HG03064 (cell line): ENCODE data around the gene HSPB1.
"Not testable (repeated sequence)": the region's sequence is repeated elsewhere in the genome, so short reads cannot be mapped to it uniquely, and the experiment has no call there.

Experiments
- ATAC-seq: cut with Tn5 transposase; IDR thresholded peaks from one replicate; pipeline ENCODE4 v1.9.1; 2021; ENCODE audit warnings: low read depth; ENCODE audit not compliant: unreplicated experiment

Gene HSPB1

DNA sequence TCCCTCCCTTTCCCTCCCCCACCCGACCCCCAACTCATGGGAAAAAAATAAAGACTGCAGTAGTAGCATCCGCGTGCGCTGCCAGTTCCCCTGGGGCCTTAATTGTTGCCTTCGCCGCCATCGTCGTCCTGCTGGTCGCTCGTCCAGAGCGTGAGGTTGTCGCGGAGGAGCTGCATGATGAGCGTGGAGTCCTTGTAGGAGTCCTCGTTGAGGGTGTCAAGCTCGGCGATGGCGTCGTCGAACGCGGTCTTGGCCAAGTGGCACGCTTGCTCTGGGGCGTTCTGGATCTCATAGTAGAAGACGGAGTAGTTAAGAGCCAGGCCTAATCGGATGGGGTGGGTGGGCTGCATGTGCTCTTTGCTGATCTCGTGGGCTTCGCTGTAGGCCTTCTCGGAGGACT, 27.0 kb downstream of the HSPB1 start:
- ATAC-seq, result no peak

DNA sequence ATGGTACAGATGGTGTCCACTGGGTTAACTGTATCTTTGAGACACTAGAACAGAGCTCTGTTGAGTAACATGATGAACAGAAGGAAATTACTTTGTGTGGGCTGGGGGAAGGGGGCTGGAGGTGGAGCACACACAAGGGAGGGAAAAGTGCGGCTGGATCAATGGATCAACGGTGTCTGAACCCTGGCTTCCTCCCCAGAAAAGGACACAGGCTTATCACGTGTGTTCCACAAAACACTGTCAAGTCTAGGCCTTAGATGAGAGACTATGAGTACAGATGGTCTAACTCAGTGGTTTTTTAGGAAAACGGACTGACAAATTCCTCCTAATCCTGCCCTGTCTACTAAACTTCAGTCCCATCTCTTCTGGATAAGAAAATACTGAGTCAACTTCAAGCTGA, 27.8 kb downstream of the HSPB1 start:
- ATAC-seq, result no peak

DNA sequence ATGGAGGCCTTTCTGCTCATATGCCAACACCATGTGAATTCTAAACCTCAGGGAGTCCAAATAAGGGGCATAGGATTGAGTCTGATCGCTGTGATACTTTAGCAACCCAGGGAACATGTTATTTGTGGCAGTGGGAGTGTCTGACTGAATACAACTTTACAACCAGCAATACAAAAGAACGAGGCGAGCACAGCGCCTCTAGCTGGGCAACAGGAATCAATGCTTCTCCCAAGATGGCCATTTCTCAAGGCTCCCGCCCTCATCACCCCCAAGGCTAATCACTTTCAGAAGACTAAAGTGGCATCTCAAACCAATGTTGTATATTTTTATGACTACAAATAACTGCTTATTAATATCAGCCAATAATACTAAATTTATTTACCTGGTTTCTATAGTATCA, 28.2 kb downstream of the HSPB1 start:
- no peak for ATAC-seq

DNA sequence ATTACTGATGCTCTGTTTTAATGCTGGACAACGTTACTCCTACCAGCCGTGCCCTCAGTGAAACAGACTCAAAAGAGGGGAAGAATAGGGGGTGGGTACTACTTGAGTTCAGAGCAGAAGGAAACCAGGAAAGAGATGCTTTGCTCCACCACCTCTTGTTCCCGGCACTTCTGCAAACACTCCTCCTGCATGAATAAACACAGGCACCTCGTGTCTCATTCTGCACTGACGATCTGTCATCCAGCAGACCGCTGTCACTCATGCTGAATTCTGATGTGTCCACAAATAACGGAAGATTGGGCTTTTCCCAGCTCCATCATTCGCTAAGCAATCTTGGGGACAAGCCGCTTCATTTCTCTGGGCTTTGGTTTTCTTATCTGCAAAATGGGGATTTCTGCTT, 29.6 kb downstream of the HSPB1 start:
- ATAC-seq, result no peak

DNA sequence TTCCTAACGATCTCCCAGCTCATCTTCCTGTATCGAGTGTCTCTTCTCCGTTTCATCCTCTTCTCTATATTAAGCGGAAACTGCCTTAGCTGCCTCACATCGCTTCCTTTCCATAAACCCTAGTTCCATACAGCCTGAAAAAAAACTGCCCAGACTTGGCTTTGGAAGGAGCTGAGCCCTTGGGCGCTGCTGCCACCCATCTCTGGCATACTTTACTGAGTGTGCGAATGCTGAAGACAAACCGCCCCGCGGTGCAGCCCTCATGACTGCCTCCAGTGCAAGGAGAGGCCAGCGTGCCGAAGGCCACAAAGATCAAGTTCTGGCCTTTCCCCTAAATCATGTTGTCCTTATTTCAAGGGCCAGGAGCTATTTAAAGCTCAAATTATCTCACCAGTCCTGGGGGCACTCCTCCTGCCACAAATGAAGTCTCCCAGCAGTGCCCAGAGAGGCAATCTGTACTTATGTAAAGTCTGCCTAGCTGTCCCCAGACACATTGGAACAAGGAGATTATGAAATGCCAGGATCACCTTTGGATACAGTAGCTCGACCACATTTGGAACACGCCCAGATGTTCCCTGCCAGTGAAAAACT, 31.1 kb downstream of the HSPB1 start:
- no peak for ATAC-seq

DNA sequence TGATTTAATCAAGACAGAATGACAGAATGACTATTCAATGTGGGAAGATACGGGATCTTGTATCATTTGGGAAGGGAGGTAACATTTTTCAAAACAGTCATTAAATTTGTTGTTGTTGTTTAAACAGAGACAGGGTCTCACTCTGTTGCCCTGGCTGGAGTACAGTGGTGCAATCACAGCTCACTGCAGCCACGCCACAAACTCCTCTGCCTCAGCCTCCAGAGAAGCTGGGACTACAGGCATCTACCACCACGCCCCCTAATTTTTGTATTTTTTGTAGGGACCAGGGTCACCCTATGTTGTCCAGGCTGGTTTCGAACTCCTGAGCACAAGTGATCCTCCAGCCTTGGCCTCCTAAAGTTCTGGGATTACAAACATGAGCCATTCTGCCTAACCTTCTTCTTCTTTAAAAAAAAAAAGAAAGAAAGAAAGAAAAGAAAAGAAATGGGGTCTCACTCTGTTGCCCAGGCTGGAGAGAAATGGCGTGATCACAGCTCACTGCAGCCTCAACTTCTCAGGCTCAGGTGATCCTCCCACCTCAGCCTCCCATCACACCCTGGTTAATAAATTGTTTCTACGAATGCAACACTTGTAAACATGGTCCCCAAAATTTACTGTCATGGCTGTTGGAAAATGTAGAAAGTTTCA, 32.0 kb downstream of the HSPB1 start:
- ATAC-seq, result no peak

DNA sequence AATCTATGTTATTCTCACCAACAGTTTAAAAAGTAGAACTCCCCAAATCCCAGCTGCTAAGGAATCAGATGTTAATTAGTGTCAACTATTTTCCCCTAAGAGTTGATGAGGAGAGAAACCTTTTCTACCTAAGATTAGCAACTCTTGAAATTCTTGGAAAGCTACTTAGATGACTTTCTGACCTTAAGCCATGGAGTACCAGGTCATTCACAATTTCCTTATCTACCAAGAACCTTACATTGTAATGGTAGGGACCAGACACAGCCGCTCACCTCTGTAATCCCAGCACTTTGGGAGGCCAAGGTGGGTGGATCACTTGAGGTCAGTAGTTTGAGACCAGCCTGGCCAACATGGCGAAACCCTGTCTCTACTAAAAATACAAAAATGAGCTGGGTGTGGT, 32.9 kb downstream of the HSPB1 start:
- ATAC-seq, result not testable (repeated sequence)

DNA sequence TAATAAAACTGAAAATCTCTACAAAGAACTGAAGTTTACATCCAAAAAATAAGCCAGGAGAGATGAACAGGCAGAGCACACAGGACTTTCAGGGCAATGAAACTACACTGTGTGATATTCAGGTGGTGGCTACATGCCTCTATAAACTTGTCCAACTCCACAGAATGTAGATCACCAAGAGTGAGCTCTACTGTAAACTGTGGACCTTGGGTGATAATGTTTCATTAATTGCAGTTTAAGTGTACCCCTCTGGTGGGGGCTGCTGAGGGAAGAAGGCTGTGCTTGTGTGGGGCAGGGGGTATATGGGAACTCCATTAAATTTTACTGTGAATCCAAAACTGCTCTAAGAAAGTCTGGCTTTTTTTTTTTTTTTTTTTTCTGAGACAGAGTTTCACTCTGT, 33.6 kb downstream of the HSPB1 start:
- ATAC-seq, result no peak

DNA sequence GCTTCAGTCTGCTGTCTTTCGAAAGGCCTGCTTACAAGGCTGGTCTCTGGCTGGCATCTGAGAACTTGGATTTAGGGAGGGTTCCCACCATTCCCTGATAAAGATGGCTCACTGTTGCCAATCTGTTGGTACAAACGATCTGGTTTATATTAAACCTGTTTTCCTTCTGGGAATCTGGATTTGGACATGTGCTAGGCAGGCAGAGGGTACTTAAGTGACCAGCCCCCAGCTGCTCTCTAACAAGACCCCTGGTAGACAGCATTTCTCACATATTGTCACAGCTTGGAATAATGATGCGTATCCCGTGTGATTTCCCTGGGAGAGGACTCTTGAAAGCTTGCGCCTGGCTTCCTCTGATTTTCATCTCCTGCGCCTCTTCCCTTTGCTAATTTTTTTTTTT, 34.7 kb downstream of the HSPB1 start:
- no peak for ATAC-seq

DNA sequence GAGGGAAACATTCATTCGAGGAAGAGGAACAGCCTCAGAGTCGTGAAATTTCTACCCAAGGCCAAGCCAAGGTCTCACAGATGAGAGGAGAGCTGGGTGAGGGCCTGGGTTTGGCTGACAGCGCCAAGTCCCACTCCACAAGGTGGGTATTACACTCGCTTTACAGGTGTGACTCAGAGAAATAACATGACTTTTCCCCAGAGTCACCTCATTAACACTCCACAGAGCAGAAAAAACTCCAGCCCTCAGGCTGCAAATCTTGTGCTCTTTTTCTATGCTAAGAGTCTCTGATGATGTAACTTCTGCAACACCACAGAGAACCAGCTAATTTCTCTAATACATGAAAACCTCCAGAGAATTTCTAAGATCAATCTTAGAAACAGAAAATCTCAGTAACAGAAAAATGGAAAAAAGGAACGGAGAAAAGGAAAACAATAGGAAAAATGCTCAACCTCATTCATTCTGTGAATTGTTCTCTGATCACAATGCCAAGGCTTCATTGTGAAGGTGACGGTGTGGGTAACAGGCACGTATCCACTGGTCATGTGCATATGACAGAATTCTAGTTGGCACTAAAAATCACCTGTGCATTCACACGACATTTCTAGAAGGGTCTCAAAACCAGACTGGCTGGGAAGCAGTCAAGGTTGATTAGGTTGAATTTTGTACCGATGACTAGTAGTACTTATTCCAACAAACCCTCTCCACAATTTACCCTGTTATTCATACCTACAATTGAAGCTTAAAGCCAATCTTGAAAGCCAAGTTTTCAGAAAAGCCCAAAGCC, 36.0 kb downstream of the HSPB1 start:
- ATAC-seq, result no peak

DNA sequence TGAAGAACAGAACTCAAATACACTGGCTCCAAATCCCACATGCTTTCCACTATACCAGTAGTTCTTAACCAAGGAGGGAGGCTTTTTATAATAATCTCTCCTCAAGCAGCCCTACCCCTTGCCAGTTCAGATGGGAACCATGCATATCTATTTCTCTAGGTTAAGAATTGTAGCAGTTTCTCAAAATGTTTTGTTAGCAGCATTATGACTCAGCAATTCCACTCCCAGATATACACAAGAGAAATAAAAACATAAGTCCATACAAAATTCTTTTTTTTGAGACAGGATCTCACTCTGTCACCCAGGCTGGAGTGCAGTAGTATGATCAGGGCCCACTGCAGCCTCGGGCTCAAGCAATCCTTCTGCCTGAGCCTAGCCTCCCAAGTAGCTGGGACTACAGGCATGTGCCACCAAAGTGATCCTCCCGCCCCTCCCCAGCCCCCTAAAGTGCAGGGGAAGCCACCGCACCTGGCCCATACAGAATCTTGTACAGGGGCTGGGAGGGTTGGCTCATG, 38.2 kb downstream of the HSPB1 start:
- no peak for ATAC-seq

DNA sequence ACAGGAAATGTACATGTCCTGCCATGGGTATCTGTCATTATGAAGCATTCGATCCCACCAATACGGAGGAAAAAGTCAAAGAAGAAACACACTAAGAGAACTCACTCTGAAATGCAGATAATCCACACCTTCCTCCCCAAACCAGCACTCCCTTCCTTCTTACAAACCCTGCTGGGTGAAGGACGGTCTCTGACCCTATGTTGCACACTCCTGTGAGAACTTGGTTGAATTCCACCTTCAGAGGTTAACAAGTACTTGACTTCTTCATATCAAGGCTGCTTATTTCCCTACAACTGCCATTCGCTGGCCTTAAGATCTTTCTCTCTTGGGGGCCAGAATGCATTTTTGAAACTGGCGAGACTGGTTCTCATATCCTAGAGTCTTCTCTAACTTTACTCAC, 39.7 kb downstream of the HSPB1 start:
- ATAC-seq, result no peak

DNA sequence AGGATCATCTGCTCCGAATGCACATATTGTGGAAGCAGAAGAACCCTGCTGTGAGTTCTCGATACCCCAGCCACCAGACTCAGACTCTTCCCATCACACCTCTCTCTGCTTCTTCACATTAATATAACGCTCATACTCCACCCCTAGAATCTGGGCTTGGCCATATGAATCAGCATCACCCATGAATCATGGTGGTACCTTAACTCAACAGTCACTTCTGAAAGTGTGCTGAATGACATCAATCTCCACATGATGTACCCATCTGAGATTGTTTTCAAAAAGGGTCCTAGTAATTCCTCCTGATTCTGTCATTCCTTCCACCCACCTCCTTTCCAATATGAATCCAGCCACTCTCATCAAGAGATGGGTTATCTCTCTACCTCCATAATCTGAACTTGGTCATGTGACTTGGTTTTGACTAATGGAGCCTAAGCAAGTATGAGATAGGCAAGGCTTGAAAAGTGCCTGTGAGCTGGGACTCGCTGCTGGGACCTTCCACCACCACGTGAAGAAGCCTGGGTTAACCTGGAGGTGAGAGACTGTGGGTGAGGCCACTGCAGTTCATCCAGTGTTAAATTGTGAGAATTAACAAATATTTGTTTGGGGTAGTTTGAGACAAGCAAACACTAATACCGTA, 40.9 kb downstream of the HSPB1 start:
- no peak for ATAC-seq

DNA sequence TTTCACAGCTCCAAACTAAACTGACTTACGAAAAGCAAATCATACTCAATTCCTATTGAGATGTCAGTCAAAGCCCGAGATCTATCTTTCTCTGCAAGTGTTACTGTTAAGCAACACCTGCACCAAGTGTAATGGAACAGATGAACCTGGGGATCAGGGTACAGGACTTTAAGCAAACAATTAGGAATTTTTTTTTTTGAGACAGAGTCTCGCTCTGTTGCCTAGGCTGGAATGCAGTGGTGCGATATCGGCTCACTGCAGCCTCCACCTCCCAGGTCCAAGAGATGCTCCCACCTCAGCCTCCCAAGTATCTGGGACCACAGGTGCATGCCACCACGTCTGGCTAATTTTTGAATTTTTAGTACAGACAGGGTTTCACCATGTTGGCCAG, 41.5 kb downstream of the HSPB1 start:
- no peak for ATAC-seq

DNA sequence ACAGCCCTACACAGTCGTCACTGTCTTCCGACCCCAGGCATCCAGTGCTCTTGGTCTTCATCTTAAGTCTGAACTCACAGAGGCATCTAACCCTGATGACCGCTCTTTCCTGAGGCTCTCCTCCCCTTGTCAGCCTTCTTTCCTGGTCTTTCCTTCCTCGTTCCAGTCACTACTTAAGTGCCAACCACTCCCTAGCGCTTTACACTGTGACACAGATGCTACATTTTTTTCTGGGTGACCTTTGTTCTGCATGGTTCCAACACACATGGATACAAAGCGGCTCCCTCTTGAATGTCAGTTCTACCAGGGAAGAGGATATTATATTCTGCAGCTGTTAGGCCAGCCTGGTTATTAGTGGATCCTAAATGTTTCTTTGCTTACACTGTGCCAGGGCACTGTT, 43.6 kb downstream of the HSPB1 start:
- ATAC-seq, result no peak

DNA sequence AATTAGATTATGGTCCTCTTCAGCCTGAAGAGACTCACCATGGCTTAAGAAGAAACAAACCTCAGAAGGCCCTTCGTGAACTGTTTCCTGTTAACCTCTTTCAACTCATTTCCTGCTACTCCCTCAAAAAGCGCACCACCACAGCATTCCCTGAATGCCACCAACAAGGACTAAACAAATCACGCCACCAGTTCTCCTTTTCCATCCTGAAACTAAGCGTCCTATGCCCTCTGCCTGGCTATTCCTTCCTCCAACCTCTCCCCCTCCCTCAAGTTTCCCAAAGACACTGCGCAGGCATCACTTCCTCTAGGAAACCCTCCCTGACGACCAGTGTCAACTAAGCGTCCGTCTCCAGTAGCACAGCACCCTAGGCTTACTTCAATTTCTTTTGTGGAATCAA, 44.3 kb downstream of the HSPB1 start:
- ATAC-seq, result no peak

DNA sequence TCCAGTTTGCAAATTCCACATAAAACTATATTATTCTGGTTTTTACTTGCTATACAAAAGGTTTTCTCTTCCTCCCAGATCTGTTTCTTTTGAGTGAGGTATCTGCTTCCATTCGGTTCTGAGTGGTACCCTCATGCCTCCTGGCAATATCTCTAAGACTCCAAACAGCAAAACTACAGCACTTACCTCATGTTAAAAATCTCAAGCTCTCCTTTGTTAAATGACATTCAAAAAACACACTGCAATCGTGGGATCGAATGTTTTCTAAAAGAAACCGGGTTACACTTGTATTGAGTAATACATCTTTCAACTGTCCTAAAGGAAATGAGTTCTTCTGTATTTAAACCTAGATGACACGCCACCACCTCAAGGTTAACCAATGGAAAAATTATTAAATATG, 45.2 kb downstream of the HSPB1 start:
- ATAC-seq, result no peak

DNA sequence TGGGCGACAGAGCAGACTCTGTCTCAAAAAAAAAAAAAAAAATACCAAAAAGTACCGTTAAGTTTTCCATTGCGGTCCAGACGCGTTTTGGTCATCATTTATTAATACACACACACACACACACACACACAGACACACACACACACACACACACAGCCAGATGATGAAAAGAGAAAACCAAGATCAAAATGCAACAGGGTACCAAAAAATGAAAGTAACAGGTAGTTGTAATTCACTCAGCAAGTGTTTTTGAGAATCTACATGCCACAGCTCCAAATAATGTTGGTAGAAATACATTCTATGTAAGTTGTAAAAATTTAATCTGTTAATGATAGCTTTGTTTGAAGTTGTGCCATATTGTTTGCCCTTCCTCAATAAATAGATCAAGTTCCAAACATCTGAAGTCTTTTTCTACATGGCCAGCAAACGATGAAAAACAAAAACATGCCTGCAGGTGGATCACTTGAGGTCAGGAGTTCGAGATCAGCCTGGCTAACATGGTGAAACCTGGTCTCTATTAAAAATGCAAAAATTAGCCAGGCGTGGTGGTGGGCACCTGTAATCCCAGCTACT, 46.9 kb downstream of the HSPB1 start:
- ATAC-seq, result no peak

DNA sequence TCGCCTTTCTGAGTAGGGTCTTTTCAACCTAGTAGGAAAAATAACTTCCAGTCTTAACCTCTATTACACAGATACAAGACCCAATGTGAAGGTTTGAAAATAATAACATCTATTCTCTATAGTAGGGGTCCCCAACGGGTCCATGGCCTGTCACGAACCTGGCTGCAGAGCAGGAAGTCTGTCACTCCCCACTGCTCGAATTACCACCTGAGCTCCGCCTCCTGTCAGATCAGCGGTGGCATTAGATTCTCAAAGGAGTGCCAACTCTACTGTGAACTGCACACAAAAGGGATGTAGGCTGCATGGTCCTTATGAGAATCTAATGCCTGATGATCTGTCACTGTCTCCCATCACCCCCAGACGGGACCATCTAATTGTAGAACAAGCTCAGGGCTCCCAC, 48.9 kb downstream of the HSPB1 start:
- ATAC-seq, result no peak

DNA sequence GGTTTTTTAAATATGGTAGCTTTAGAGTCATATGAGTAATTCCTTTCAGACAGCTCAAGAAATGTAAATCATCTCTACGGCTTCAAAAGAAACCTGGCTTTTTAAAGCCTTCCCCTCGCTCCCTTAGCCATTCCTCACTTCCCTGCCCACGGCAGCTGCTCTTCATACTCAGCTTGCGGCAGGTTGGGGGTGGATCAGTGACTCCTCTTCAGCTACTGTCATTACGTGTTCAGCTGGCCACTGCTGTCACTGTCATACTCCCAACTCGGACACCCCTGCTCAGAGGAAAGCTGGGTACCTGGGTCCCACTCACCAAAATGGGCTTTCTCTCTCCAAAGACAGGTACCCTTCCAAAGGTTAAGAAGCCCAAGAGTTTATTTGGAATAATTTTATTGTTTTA, 49.7 kb downstream of the HSPB1 start:
- no peak for ATAC-seq

DNA sequence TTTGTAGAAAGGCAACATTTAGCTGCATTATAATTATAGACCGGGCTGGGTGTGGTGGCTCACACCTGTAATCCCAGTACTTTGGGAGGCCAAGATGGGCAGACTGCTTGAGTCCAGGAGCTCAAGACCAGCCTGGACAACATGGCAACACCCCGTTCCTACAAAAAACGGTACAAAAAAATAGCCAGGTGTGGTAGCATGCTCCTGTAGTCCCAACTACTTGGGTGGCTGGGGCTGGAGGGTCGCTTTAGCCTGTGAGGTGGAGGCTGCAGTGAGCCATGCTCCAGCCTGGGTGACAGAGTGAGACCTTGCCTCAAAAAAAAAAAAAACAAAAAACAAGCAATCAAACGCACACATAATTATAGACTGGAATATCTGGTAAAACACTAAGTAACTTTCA, 51.3 kb downstream of the HSPB1 start:
- no peak for ATAC-seq
